H9 (cell line): ENCODE results near the gene ZSWIM8. TPM values are rescaled to one million over a fixed set of nuclear protein-coding genes. Genes with fewer than 3 reads are reported as not detected.

ENCODE experiments used
- DNase-seq: peaks from one replicate; pipeline ENCODE4 v3.0.0-alpha.2; 2017
- H2AFZ ChIP-seq: one replicate; pipeline ENCODE4 v1.6.1; 2013; ENCODE audit warnings: mild to moderate bottlenecking, low read length, control low read depth, moderate library complexity
- H2AK5ac ChIP-seq: 2 replicates; pipeline ENCODE4 v1.6.1; 2013; ENCODE audit warnings: low read length, control low read depth, mixed read lengths; ENCODE audit not compliant: insufficient read length
- H2BK120ac ChIP-seq: one replicate; pipeline ENCODE4 v1.6.1; 2013; ENCODE audit warnings: low read depth, mild to moderate bottlenecking, low read length, control low read depth, inconsistent platforms; ENCODE audit not compliant: poor library complexity, severe bottlenecking
- H2BK12ac ChIP-seq: 2 replicates; pipeline ENCODE4 v1.6.1; 2013; ENCODE audit warnings: low read length, control low read depth, mixed read lengths, low read depth; ENCODE audit not compliant: insufficient read length
- H2BK15ac ChIP-seq: 2 replicates; pipeline ENCODE4 v1.6.1; 2013; ENCODE audit warnings: low read depth, low read length, control low read depth
- H2BK20ac ChIP-seq: one replicate; pipeline ENCODE4 v1.6.1; 2013; ENCODE audit warnings: low read depth, mild to moderate bottlenecking, low read length, control low read depth, inconsistent platforms; ENCODE audit not compliant: poor library complexity, severe bottlenecking
- H2BK5ac ChIP-seq: 2 replicates; pipeline ENCODE4 v1.6.1; 2013; ENCODE audit warnings: low read length, control low read depth, mixed read lengths; ENCODE audit not compliant: insufficient read length
- H3K14ac ChIP-seq: 2 replicates; pipeline ENCODE4 v1.6.1; 2013; ENCODE audit warnings: low read length, control low read depth; ENCODE audit not compliant: insufficient read depth
- H3K18ac ChIP-seq: 2 replicates; pipeline ENCODE4 v1.6.1; 2013; ENCODE audit warnings: low read depth, mild to moderate bottlenecking, mixed read lengths, low read length, control low read depth; ENCODE audit not compliant: insufficient read length
- H3K23ac ChIP-seq: 2 replicates; pipeline ENCODE4 v1.6.1; 2013; ENCODE audit warnings: low read length, control low read depth, mixed read lengths, low read depth; ENCODE audit not compliant: insufficient read length
- H3K23me2 ChIP-seq: 2 replicates; pipeline ENCODE4 v1.6.1; 2013; ENCODE audit warnings: low read depth, mild to moderate bottlenecking, mixed read lengths, low read length, control low read depth; ENCODE audit not compliant: insufficient read length, poor library complexity, severe bottlenecking
- H3K27ac ChIP-seq: 2 replicates; pipeline ENCODE4 v1.5.1; 2013; ENCODE audit warnings: low read length, control low read depth, mixed read lengths, low read depth; ENCODE audit not compliant: insufficient read length
- H3K27me3 ChIP-seq: 2 replicates; pipeline ENCODE4 v1.6.1; 2013; ENCODE audit warnings: low read length, control low read depth, inconsistent platforms; ENCODE audit not compliant: insufficient read depth
- H3K4ac ChIP-seq: 2 replicates; pipeline ENCODE4 v1.6.1; 2013; ENCODE audit warnings: low read depth, mild to moderate bottlenecking, control low read depth, inconsistent platforms, low read length, moderate library complexity
- H3K4me1 ChIP-seq: 2 replicates; pipeline ENCODE4 v1.6.1; 2013; ENCODE audit warnings: low read length, control low read depth, inconsistent platforms; ENCODE audit not compliant: insufficient read depth
- H3K4me2 ChIP-seq: 2 replicates; pipeline ENCODE4 v1.6.1; 2013; ENCODE audit warnings: low read length, control low read depth, mixed read lengths; ENCODE audit not compliant: insufficient read length, insufficient read depth
- H3K56ac ChIP-seq: 2 replicates; pipeline ENCODE4 v1.6.1; 2013; ENCODE audit warnings: low read depth, mild to moderate bottlenecking, mixed read lengths, low read length, control low read depth; ENCODE audit not compliant: insufficient read length
- H3K79me1 ChIP-seq: 2 replicates; pipeline ENCODE4 v1.6.1; 2013; ENCODE audit warnings: low read depth, mild to moderate bottlenecking, moderate library complexity, low read length, control low read depth, inconsistent platforms; ENCODE audit not compliant: insufficient read depth, poor library complexity, severe bottlenecking
- H3K79me2 ChIP-seq: 2 replicates; pipeline ENCODE4 v1.6.1; 2013; ENCODE audit warnings: low read length, control low read depth, inconsistent platforms; ENCODE audit not compliant: insufficient read depth
- H3K9ac ChIP-seq: 2 replicates; pipeline ENCODE4 v1.6.1; 2013; ENCODE audit warnings: low read length, control low read depth, mixed read lengths; ENCODE audit not compliant: insufficient read length; ENCODE audit errors: extremely low read depth
- H3K9me3 ChIP-seq: one replicate; pipeline ENCODE4 v1.6.1; 2013; ENCODE audit warnings: low read depth, low read length, inconsistent platforms; ENCODE audit not compliant: control insufficient read depth
- H3T11ph ChIP-seq: one replicate; pipeline ENCODE4 v1.6.1; 2013; ENCODE audit warnings: mild to moderate bottlenecking, low read length, control low read depth, inconsistent platforms
- H4K20me1 ChIP-seq: one replicate; pipeline ENCODE4 v1.6.1; 2013; ENCODE audit not compliant: control insufficient read depth, insufficient read length, insufficient read depth
- H4K5ac ChIP-seq: 2 replicates; pipeline ENCODE4 v1.6.1; 2013; ENCODE audit warnings: low read depth, mild to moderate bottlenecking, mixed read lengths, low read length, control low read depth; ENCODE audit not compliant: insufficient read length
- H4K8ac ChIP-seq: replicated peaks from 2 replicates; pipeline ENCODE4 v1.6.1; 2013; ENCODE audit warnings: low read length, control low read depth, mixed read lengths, low read depth; ENCODE audit not compliant: insufficient read length
- H4K91ac ChIP-seq: 2 replicates; pipeline ENCODE4 v1.6.1; 2013; ENCODE audit warnings: low read depth, mild to moderate bottlenecking, moderate library complexity, mixed read lengths, low read length, control low read depth; ENCODE audit not compliant: insufficient read length
- H3K27ac Mint-ChIP-seq, 3 experiments: 2 replicates in 2 of 3; 3 replicates in 1 of 3; pipeline ENCODE4 v1.8.0; 2020 to 2021; ENCODE audit warnings: mixed read lengths in 3 of 3, mild to moderate bottlenecking in 1 of 3, moderate library complexity in 1 of 3
- H3K27me3 Mint-ChIP-seq: 2 replicates; pipeline ENCODE4 v1.8.0; 2021; ENCODE audit warnings: low read depth, mild to moderate bottlenecking, moderate library complexity, mixed read lengths
- H3K36me3 Mint-ChIP-seq, 3 experiments: 2 replicates in 2 of 3; 3 replicates in 1 of 3; pipeline ENCODE4 v1.8.0; 2020 to 2021; ENCODE audit warnings: low read depth in 3 of 3, mixed read lengths in 3 of 3; ENCODE audit not compliant: insufficient read depth in 1 of 3
- H3K4me1 Mint-ChIP-seq, 2 experiments: 2 replicates each; pipeline ENCODE4 v1.8.0; 2020; ENCODE audit warnings: mixed read lengths in 2 of 2
- H3K4me3 Mint-ChIP-seq, 2 experiments: 2 replicates in 1 of 2; 3 replicates in 1 of 2; pipeline ENCODE4 v1.8.0; 2020 to 2021; ENCODE audit warnings: mild to moderate bottlenecking in 2 of 2, mixed read lengths in 2 of 2, moderate library complexity in 1 of 2
- H3K9me3 Mint-ChIP-seq, 2 experiments: 2 replicates in 1 of 2; 3 replicates in 1 of 2; pipeline ENCODE4 v1.8.0; 2020; ENCODE audit warnings: mild to moderate bottlenecking in 2 of 2, mixed read lengths in 2 of 2, moderate library complexity in 1 of 2
- total RNA-seq: library from RNA; stranded (reverse); gene quantifications from 2 replicates; pipeline ENCODE4 v1.2.1, GENCODE V29; 2021
- TF ChIP-seq, protein P1 (sequence below): fragments of 200-600 bp; sonication (generic); conservative IDR thresholded peaks from 3 replicates; pipeline ENCODE4 v1.8.0; 2021; ENCODE audit warnings: antibody characterized with exemption, mild to moderate bottlenecking

ZSWIM8 gene
- total RNA-seq, 1 experiment from 2014 or later, result 41.0 TPM

DNA sequence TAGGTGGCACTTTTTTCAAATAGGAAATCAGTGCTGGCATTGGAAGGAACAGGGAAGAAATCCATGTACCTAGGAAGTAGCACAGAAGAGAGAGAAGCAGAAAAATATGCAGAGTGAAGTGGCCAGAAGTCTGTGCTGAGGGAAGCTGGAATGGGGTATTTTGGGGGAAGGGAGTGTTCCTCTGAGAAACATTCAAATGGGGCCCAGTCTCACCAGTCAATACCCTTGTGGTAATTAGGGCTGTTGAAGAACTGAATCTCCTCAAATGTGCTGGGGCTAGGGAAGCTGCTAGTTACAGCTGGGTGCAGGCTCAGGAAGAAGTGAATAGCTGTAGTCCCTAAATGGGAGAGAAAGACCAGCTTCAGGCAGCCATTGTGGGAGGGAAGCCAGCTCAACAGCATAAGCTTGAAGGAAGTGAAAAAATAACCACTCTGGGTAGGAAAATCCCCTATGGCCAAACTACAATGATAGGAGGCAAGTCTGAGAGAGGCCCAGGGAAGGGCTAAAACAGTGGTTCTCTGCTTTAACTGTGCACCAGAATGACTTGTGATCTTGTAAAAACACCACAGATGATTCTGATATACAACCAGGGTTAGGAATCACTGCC lies 18.4 kb downstream of the ZSWIM8 start:
- Histone ChIP-seq H2BK5ac (no peak overlapping the region), H2BK120ac (no peak overlapping the region), H2BK15ac (no peak overlapping the region), H3K9me3 (no peaks in the 10 kb centered on the region), H4K20me1 (no peaks in the 10 kb centered on the region), H3K27me3 (no peaks in the 10 kb centered on the region), H4K8ac (no peak overlapping the region), H3T11ph (no peak overlapping the region), H3K4me2 (no peak overlapping the region), H4K5ac (no peak overlapping the region), H4K91ac (no peak overlapping the region), H3K79me1 (no peaks in the 10 kb centered on the region), H2AK5ac (no peak overlapping the region), H3K4ac (no peak overlapping the region), H2BK12ac (no peak overlapping the region), H3K79me2 (no peaks in the 10 kb centered on the region), H3K14ac (no peak overlapping the region), H3K23me2 (no peaks in the 10 kb centered on the region), H3K9ac (no peak overlapping the region), H3K56ac (no peak overlapping the region), H3K4me1 (no peaks in the 10 kb centered on the region), H3K18ac (no peak overlapping the region), H2BK20ac (no peak overlapping the region), H3K27ac (no peak overlapping the region), H3K23ac (no peak overlapping the region), H2AFZ (no peak overlapping the region)
- peak overlapping the region in 1 of 3 experiments; percentile 59; a peak in 1 of 7 replicates for H3K27ac Mint-ChIP-seq
- peaks cover 16 to 66% (median 61%) of the 10 kb centered on the region in 3 experiments; a peak in 6 of 7 replicates for H3K36me3 Mint-ChIP-seq
- H3K27me3 Mint-ChIP-seq, result no peaks in the 10 kb centered on the region
- no peak for DNase-seq
- no peaks in the 10 kb centered on the region for H3K4me1 Mint-ChIP-seq
- H3K4me3 Mint-ChIP-seq, result no peak overlapping the region
- TF ChIP-seq, protein P1, sequence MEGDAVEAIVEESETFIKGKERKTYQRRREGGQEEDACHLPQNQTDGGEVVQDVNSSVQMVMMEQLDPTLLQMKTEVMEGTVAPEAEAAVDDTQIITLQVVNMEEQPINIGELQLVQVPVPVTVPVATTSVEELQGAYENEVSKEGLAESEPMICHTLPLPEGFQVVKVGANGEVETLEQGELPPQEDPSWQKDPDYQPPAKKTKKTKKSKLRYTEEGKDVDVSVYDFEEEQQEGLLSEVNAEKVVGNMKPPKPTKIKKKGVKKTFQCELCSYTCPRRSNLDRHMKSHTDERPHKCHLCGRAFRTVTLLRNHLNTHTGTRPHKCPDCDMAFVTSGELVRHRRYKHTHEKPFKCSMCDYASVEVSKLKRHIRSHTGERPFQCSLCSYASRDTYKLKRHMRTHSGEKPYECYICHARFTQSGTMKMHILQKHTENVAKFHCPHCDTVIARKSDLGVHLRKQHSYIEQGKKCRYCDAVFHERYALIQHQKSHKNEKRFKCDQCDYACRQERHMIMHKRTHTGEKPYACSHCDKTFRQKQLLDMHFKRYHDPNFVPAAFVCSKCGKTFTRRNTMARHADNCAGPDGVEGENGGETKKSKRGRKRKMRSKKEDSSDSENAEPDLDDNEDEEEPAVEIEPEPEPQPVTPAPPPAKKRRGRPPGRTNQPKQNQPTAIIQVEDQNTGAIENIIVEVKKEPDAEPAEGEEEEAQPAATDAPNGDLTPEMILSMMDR, result no peak
- no peaks in the 10 kb centered on the region for H3K9me3 Mint-ChIP-seq
